HG03432 (cell line): ENCODE data around the gene DCTN3.

Source experiments
- ATAC-seq: cut with Tn5 transposase; IDR thresholded peaks from one replicate; pipeline ENCODE4 v1.9.1; 2021; ENCODE audit warnings: mild to moderate bottlenecking, moderate library complexity; ENCODE audit not compliant: unreplicated experiment

Gene DCTN3

DNA sequence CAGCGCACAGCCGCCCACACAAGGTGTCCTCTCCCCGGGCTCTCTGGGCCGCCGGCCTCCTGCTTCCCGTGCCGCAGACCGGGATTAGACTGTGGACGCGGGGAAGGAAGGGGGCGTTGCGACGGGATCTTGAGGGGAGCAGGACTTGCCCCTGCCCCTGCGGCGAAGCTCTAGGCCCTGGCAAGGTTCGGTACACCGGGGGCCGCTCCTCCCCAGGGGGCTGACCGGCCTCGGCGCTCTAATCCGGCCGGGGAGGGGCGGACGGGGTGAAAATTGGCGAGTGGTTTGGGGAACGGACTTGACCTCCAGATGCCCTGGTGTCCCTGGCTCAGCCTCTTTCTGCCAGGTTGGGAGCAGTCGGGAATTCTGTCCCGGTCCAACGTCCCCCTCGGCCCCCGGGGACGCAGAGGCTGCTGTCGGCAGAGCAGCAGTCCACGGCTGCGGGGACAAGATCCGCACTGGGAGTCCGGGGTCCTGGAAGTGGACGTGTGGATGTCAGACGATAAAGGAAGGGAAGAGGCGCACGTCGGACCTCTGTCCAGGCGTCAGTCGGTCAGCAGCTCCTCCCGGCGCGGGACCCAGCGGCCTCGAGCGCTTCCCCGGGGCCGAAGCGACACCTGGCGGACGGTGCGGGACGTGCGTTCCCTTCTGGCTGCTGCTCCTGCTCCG, 28.9 kb downstream of the DCTN3 start:
- ATAC-seq: peak; percentile 67

- ATAC-seq: no peak
Measured at GRCh38 chr9:34590381-34591247, 29.7 kb downstream of the DCTN3 start.

- ATAC-seq: no peak
Measured at GRCh38 chr9:34589636-34590380, 30.5 kb downstream of the DCTN3 start, which contains the start of gene CNTFR. Gene CNTFR (minus strand): TSS chr9:34589724. CDS start chr9:34568981, 20,743 bp downstream.

- ATAC-seq: no peak
Measured at GRCh38 chr9:34588671-34589635, 31.3 kb downstream of the DCTN3 start.

- ATAC-seq: no peak
Measured at GRCh38 chr9:34587271-34587670, 33.0 kb downstream of the DCTN3 start.

DNA sequence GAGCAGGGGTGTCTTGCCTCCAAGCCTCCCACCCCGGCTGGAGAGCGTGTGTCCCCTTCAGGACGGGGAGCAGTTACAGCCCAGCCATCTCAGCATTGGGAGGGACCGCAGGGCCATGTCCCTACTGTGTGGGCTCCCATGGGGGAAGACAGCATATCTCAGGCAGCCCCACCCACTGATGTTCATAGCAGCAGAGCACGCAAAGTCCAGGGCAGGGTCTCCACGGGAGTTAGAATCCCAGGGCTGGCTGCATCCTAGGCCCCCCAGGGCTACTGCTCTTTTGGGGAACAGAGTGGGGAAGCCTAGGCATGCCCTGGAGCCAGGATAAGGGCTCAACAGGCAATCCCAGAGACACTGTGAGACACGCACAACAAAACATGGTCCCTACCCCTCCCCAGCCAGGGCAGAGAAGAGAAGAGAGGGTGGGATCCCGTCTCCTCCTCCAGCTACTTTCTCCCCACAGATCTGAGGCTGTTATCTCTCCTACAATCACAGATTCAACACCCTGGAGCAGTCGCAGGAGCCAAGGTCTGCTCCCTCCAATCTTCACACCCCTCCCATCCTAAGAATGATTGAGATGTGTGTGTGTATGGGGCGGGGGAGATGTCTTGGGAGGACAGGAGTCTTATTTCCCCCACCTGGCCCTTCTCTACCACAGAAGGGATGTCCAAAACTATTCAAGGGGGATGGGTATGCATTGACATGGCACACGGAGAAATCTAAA, 34.2 kb downstream of the DCTN3 start:
- no peak for ATAC-seq

- ATAC-seq: no peak
Measured at GRCh38 chr9:34584970-34585369, 35.3 kb downstream of the DCTN3 start.

DNA sequence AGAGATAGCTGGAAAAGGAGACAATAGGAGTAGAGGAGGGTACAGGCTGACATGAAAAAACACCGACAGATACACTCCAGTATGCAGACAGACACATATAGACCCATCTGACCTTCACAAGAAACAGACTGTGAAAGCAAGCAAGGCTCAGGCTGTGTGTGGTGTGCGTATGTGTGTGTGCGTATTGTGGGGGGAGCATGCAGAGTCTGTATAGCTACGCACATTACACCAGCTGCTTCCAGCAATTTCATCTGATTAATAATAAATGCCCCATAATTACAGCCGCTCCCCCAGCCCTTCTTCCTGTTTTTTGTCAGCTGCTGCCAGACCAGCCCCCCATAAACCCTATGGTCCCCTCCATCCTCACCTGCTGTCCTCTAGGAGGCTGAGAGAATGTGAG, 37.5 kb downstream of the DCTN3 start:
- no peak for ATAC-seq

GRCh38 chr9:34581318-34581717, 39.0 kb downstream of the DCTN3 start:
- no peak for ATAC-seq

- no peak for ATAC-seq
Measured at GRCh38 chr9:34580358-34580757, 39.9 kb downstream of the DCTN3 start.

- no peak for ATAC-seq
Measured at GRCh38 chr9:34579808-34580163, 40.5 kb downstream of the DCTN3 start.

DNA sequence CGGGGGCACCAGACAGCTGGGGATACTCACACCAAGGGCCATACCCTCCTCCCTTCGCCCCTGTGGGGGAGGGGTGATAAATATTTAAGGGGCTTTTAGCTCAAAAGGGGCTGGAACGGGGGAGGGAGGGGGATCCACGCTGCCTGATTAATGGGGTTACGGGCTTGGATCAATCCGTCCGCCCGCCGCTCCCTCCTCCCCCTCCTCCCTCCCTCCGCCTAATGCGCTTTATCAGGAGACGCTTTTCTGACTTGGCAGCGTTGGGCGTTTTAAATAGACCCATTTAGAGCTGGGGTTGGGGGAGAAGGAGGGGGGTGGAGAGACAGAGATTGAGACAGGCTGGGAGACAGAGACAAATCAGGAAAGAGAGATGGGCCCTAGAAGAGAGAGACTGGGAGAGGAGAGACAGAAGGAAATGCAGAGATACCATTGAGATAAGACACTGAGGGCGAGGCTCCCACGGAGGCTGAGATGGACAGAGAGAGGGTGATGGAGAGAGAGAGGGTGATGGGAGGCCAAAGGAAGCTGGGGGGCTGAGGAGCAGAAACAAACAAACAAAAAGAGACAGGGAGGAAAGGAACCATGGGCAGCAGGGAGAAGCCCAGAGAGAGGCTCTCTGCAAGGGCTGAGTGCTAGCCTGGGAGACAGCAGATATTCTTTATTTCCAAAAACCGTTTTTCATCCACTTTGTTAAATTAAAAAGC, 41.0 kb downstream of the DCTN3 start:
- no peak for ATAC-seq

GRCh38 chr9:34578241-34579103, 41.8 kb downstream of the DCTN3 start:
- ATAC-seq: no peak

GRCh38 chr9:34577400-34578240, 42.7 kb downstream of the DCTN3 start:
- no peak for ATAC-seq

GRCh38 chr9:34576597-34577399, 43.5 kb downstream of the DCTN3 start:
- no peak for ATAC-seq

DNA sequence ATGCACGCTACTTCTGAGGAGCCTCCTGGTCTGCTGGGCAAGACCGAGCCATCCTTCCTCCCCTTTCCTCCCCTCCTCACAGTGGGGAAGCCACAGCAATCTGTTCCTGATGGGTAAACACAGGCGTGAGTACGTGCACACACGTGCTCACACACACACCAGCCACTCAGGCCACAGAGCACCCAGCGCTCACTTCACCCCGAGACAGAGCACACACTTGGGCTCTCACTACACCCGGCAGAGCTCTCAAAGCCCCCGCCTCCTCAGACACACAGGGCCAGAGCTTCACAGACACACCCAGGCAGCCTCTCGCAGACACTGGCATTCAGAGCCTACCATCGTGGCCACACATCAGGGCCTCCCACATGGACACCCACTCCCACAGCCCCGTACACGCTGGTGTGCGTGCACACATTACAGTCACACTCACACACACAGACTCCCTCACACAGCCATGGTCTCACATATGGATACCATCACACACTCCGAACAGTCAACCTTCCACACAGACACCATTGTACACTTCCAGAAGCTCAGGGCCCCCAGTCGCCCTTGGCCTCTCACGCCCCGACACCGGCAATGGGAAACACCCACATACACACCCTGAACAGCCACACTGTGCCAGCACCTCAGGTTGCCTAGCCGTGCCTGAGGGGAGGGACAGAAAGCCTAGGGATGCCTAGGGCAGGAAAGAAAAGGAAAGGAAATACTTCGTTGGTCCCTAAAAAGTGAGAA, 44.3 kb downstream of the DCTN3 start:
- ATAC-seq: no peak
